ENCODE data around the gene POC1B.
"Not testable (repeated sequence)": the region's sequence is repeated elsewhere in the genome, so short reads cannot be mapped to it uniquely, and the experiment has no call there.

The POC1B gene

GRCh38 chr12:89461649-89462612, 63.9 kb downstream of the POC1B start:
- no peak for DNase-seq

GRCh38 chr12:89461190-89461589, 64.7 kb downstream of the POC1B start:
- DNase-seq, result no peak

GRCh38 chr12:89459279-89459678, 66.6 kb downstream of the POC1B start:
- not testable (repeated sequence) for DNase-seq

GRCh38 chr12:89456565-89456964, 69.3 kb downstream of the POC1B start:
- DNase-seq, result no peak

- DNase-seq, result no peak
Observed at GRCh38 chr12:89454080-89454848, 71.6 kb downstream of the POC1B start.

GRCh38 chr12:89453121-89453978, 72.5 kb downstream of the POC1B start:
- DNase-seq, result no peak

GRCh38 chr12:89451841-89452251, 74.0 kb downstream of the POC1B start:
- DNase-seq, result no peak

- DNase-seq, result no peak
Observed at GRCh38 chr12:89450907-89451306, 74.9 kb downstream of the POC1B start.

GRCh38 chr12:89448951-89449371, 76.9 kb downstream of the POC1B start:
- no peak for DNase-seq

- no peak for DNase-seq
Observed at GRCh38 chr12:89448526-89448925, 77.3 kb downstream of the POC1B start.

- DNase-seq, result no peak
Observed at GRCh38 chr12:89439941-89440340, 85.9 kb downstream of the POC1B start.

- DNase-seq, result no peak
Observed at GRCh38 chr12:89437231-89437630, 88.6 kb downstream of the POC1B start.

- DNase-seq, result no peak
Observed at GRCh38 chr12:89436062-89436461, 89.8 kb downstream of the POC1B start.

- no peak for DNase-seq
Observed at GRCh38 chr12:89433634-89434033, 92.2 kb downstream of the POC1B start.

GRCh38 chr12:89432396-89432795, 93.5 kb downstream of the POC1B start:
- no peak for DNase-seq

GRCh38 chr12:89429528-89429927, 96.3 kb downstream of the POC1B start:
- DNase-seq, result no peak

GRCh38 chr12:89427508-89428156, 98.2 kb downstream of the POC1B start:
- DNase-seq, result no peak

- DNase-seq, result no peak
Observed at GRCh38 chr12:89424846-89425245, 101.0 kb downstream of the POC1B start.

GRCh38 chr12:89424389-89424788, 101.5 kb downstream of the POC1B start:
- DNase-seq, result no peak

- DNase-seq, result no peak
Observed at GRCh38 chr12:89421092-89421835, 104.6 kb downstream of the POC1B start.

- DNase-seq, result no peak
Observed at GRCh38 chr12:89418228-89418910, 107.5 kb downstream of the POC1B start.

Data from activated naive CD4-positive, alpha-beta T cell (primary cell).